Vagina (tissue), 2 donors: ENCODE data around the gene COL23A1.

Experiments
- CTCF ChIP-seq, 3 experiments: fragments of 450-650 bp in 2 of 3; fragments of 200-600 bp in 1 of 3; sonication (generic) in 1 of 3; IDR thresholded peaks; one replicate each; pipeline ENCODE4 v1.5.1; 2017 to 2019; ENCODE audit warnings: antibody characterized with exemption in 3 of 3, mild to moderate bottlenecking in 2 of 3, moderate library complexity in 2 of 3
- POLR2A ChIP-seq, 2 donors: fragments of 450-650 bp; IDR thresholded peaks; one replicate each; pipeline ENCODE4 v1.6.1; 2017; ENCODE audit warnings: antibody characterized with exemption in 2 of 2, mild to moderate bottlenecking in 2 of 2, moderate library complexity in 2 of 2
- POLR2AphosphoS5 ChIP-seq, 2 donors: sonication (generic); formaldehyde crosslinking; IDR thresholded peaks; one replicate each; pipeline ENCODE4 v1.9.0; 2017; ENCODE audit warnings: antibody characterized with exemption in 2 of 2, mild to moderate bottlenecking in 2 of 2, low read depth in 1 of 2; ENCODE audit not compliant: insufficient read depth in 1 of 2

- no peak for TF ChIP-seq CTCF (IDR thresholded peaks at IDR 0.05)
- no peak for TF ChIP-seq POLR2AphosphoS5 (IDR thresholded peaks at IDR 0.05; ENCODE audit: insufficient read depth in 1 of 2, low read depth in 1 of 2)
- TF ChIP-seq POLR2A (IDR thresholded peaks at IDR 0.05): no peak
Measured at GRCh38 chr5:178318893-178319292, 271.3 kb downstream of the COL23A1 start.
